Measurements from ENCODE around the gene FLT3LG. TPM values are rescaled to one million over a fixed set of nuclear protein-coding genes. Genes with fewer than 3 reads are reported as not detected.
"Not testable (repeated sequence)": the region's sequence is repeated elsewhere in the genome, so short reads cannot be mapped to it uniquely, and the experiment has no call there.

Gene FLT3LG
- total RNA-seq, 2 experiments from 2014 or later = 8.2 to 8.4 TPM

DNA sequence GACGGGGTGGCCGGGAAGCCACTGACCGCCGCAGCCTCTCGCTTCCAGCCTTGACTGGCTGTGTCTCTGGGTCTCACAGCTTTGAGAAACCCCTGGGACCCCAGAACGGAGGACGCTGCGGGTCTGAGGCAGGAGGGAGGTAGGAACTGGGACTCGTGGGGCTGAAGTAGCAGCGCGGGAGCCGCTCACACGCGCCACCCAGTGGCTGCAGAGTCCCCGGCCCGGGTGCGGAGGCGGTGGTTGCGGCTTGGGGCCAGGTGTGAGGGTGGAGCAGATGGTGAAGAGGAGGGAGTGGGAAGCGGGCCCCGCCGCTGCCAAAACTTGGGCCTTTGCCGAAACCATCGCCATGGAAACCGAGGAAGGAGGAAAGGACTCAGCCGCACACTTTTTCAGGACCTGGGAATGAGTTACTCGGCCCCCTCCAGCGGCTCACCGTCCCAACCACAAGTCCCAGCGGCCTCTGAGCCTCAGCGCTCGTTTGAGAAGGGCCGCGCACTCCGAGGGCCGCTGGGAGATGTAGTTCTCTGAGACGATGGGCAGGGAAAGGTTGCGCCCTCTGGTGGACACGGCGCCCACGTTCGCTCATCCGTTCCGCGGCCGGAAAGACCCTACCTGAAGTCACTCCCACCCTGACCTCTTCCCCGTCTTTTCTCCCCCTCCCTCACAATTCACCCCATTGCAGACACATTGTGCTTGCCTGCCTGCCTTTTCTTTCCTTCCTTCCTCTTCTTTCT, 30.5 kb upstream of the FLT3LG start:
- POLR2A ChIA-PET = interaction anchor here (0.5 to 0.9 kb wide), 3 partner anchors 8 to 137 kb away, joined by 3 to 7 read pairs (median 4); partner anchors contain the start of gene PIH1D1
- intact Hi-C loops (cut with micrococcal nuclease; ENCODE audit: unreplicated experiment) = loop anchor here (1.0 to 10.0 kb wide), 5 partner anchors 51 to 217 kb away; partner anchors contain the start of gene CD37
- CTCF ChIA-PET (ENCODE audit: unreplicated experiment) = no interaction called here

DNA sequence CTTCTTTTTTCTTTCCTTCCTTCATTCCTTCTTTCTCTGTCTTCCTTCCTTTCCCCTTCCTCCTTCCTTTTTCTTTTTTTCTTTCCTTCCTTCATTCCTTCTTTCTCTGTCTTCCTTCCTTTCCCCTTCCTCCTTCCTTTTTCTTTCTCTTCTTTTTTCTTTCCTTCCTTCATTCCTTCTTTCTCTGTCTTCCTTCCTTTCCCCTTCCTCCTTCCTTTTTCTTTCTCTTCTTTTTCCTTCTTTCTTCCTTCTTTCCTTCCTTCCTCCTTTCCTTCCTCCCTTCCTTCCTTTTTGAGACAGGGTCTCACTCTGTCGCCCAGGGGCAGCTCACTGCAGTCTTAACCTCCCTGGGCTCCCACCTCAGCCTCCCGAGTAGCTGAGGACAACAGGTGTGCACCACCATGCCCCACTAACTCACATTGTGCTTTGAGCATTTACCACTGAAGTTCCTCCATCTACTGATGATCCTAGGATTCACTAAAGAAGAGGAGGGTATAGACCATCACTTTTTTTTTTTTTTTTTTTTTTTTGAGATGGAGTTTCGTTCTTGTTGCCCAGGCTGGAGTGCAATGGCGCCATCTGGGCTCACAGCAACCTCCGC, 29.8 kb upstream of the FLT3LG start:
- 0 out of 2 replicates have a peak overlapping the region, but pooled peaks have one; percentile 19 for H3K4me2 ChIP-seq (ENCODE audit: low read length)
- H3K9me2 ChIP-seq (ENCODE audit: insufficient read depth, low read length); BruUV-seq (replicated peaks); H2AFZ ChIP-seq (ENCODE audit: low read length); DNase-seq (ENCODE audit: low spot score); CTCF ChIA-PET (ENCODE audit: unreplicated experiment); H3K4me1 ChIP-seq (ENCODE audit: insufficient read depth, low read length, poor library complexity, severe bottlenecking); H4K20me1 ChIP-seq (ENCODE audit: insufficient read depth, low read length); H3K9me3 ChIP-seq (ENCODE audit: low read length); H3K79me2 ChIP-seq (ENCODE audit: insufficient read depth, low read depth, low read length); H3K4me3 ChIP-seq (ENCODE audit: low read depth, low read length, poor library complexity, severe bottlenecking); H3K27ac ChIP-seq (ENCODE audit: low read depth, low read length, poor library complexity, severe bottlenecking): not testable (repeated sequence)
- POLR2A ChIA-PET = interaction anchor here (0.6 kb wide), 1 partner anchor 9 kb away, joined by 7 read pairs; no protein-coding TSS in a partner anchor
- intact Hi-C loops (cut with micrococcal nuclease; ENCODE audit: unreplicated experiment) = loop anchor here (10.0 kb wide), 1 partner anchor 109 kb away; the partner anchor contains the start of gene CD37
- H3K36me3 ChIP-seq (ENCODE audit: insufficient read depth, low read length) = peaks cover 29% of the 10 kb centered on the region

More for the DNA sequence above, 30.5 kb upstream of the FLT3LG start:
- peak overlapping the region; percentile 92 for H2AFZ ChIP-seq (ENCODE audit: low read length)
- no peaks in the 10 kb centered on the region for H4K20me1 ChIP-seq (ENCODE audit: insufficient read depth, low read length)
- H3K9me2 ChIP-seq (ENCODE audit: insufficient read depth, low read length) = no peaks in the 10 kb centered on the region
- TF ChIP-seq CTCF (conservative IDR thresholded peaks at IDR 0.05; ENCODE audit: low read length) (peak; percentile 89), EZH2phosphoT487 (IDR thresholded peaks at IDR 0.05; ENCODE audit: borderline replicate concordance, low read depth, low read length) (no peak)
- no peaks in the 10 kb centered on the region for H3K9me3 ChIP-seq (ENCODE audit: low read length)
- no peaks in the 10 kb centered on the region for H3K79me2 ChIP-seq (ENCODE audit: insufficient read depth, low read depth, low read length)
- no TSS peak for BruUV-seq (replicated peaks)
- peak; percentile 97 for DNase-seq (ENCODE audit: low spot score)
- H3K27ac ChIP-seq (ENCODE audit: low read depth, low read length, poor library complexity, severe bottlenecking) = peak overlapping the region; percentile 61
- H3K4me3 ChIP-seq (ENCODE audit: low read depth, low read length, poor library complexity, severe bottlenecking) = peak overlapping the region; percentile 71
- H3K4me2 ChIP-seq (ENCODE audit: low read length) = peak overlapping the region; percentile 91
- H3K4me1 ChIP-seq (ENCODE audit: insufficient read depth, low read length, poor library complexity, severe bottlenecking) = peaks cover 6% of the 10 kb centered on the region
- H3K36me3 ChIP-seq (ENCODE audit: insufficient read depth, low read length) = peaks cover 22% of the 10 kb centered on the region

- no peak overlapping the region for H2AFZ ChIP-seq (ENCODE audit: low read length)
- DNase-seq (ENCODE audit: low spot score) = no peak
- intact Hi-C loops (cut with micrococcal nuclease; ENCODE audit: unreplicated experiment) = loop anchor here (10.0 kb wide), 1 partner anchor 111 kb away; the partner anchor contains the start of gene CD37
- no peaks in the 10 kb centered on the region for H3K9me2 ChIP-seq (ENCODE audit: insufficient read depth, low read length)
- TF ChIP-seq CTCF (conservative IDR thresholded peaks at IDR 0.05; ENCODE audit: low read length) (no peak), EZH2phosphoT487 (IDR thresholded peaks at IDR 0.05; ENCODE audit: borderline replicate concordance, low read depth, low read length) (no peak)
- ChIA-PET CTCF (ENCODE audit: unreplicated experiment) (interaction anchor here (0.6 kb wide), 1 partner anchor 52 kb away, joined by 3 read pairs; no protein-coding TSS in a partner anchor), POLR2A (interaction anchor here (0.6 kb wide), 1 partner anchor 347 kb away, joined by 5 read pairs; no protein-coding TSS in a partner anchor)
- no peak overlapping the region for H3K4me3 ChIP-seq (ENCODE audit: low read depth, low read length, poor library complexity, severe bottlenecking)
- H3K4me2 ChIP-seq (ENCODE audit: low read length) = no peak overlapping the region
- H3K36me3 ChIP-seq (ENCODE audit: insufficient read depth, low read length) = peaks cover 43% of the 10 kb centered on the region
- BruUV-seq (replicated peaks) = no TSS peak
- no peaks in the 10 kb centered on the region for H4K20me1 ChIP-seq (ENCODE audit: insufficient read depth, low read length)
- peaks cover 11% of the 10 kb centered on the region for H3K79me2 ChIP-seq (ENCODE audit: insufficient read depth, low read depth, low read length)
- peaks cover 15% of the 10 kb centered on the region for H3K4me1 ChIP-seq (ENCODE audit: insufficient read depth, low read length, poor library complexity, severe bottlenecking)
- H3K27ac ChIP-seq (ENCODE audit: low read depth, low read length, poor library complexity, severe bottlenecking) = no peak overlapping the region
- no peaks in the 10 kb centered on the region for H3K9me3 ChIP-seq (ENCODE audit: low read length)
Measured at GRCh38 chr19:49445997-49446396, 28.0 kb upstream of the FLT3LG start.

Data from OCI-LY7 (cell line).